Peyer's patch (tissue), 4 donors: ENCODE measurements around the gene LRTM1.

Experiments used
- POLR2A ChIP-seq, 2 donors: fragments of 450-650 bp; IDR thresholded peaks; one replicate each; pipeline ENCODE4 v1.5.1; 2017; ENCODE audit warnings: antibody characterized with exemption in 2 of 2, mild to moderate bottlenecking in 2 of 2, moderate library complexity in 2 of 2
- TF ChIP-seq, protein P1 (sequence below), 6 experiments: fragments of 450-650 bp in 4 of 6; fragments of 200-600 bp in 2 of 6; sonication (generic) in 1 of 6; IDR thresholded peaks; one replicate each; pipeline ENCODE4 v1.5.1; 2017 to 2019; ENCODE audit warnings: antibody characterized with exemption in 6 of 6, mild to moderate bottlenecking in 3 of 6, moderate library complexity in 1 of 6

DNA sequence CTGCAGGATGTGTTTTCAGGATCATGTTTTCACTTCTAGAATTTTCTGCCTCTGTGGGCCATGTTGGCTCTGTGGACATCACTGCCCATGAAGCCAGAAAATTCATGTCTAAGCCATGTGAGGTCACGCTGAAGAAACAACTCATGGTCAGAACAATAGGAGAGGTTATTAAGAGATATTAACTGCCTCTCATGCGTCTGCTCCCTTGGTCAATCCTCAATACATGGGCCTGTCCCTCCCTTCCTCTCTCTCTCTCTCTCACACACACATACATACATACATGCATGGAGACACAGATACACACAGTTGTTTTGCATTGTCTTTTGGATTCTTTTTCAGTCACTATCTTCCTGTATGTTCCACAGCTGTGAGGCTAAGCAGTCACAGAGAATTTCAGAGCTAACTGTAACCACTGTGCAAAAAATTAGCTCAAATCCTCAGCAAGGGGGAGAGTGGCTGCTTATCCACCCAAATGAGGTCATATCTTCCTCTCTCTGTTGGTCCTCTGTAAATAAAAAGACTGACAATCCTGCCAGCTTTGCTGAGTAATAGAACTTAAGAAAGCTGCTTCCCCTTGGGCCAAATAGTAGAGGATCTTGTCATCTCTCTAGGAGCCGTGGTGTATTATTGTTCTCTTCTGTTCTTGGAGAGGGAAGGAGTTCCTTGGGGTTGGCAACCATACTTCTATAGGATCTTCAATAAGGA is 45.6 kb downstream of the LRTM1 start:
- TF ChIP-seq, protein P1, sequence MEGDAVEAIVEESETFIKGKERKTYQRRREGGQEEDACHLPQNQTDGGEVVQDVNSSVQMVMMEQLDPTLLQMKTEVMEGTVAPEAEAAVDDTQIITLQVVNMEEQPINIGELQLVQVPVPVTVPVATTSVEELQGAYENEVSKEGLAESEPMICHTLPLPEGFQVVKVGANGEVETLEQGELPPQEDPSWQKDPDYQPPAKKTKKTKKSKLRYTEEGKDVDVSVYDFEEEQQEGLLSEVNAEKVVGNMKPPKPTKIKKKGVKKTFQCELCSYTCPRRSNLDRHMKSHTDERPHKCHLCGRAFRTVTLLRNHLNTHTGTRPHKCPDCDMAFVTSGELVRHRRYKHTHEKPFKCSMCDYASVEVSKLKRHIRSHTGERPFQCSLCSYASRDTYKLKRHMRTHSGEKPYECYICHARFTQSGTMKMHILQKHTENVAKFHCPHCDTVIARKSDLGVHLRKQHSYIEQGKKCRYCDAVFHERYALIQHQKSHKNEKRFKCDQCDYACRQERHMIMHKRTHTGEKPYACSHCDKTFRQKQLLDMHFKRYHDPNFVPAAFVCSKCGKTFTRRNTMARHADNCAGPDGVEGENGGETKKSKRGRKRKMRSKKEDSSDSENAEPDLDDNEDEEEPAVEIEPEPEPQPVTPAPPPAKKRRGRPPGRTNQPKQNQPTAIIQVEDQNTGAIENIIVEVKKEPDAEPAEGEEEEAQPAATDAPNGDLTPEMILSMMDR (IDR thresholded peaks at IDR 0.05): no peak
- TF ChIP-seq POLR2A (IDR thresholded peaks at IDR 0.05): no peak
